Heart left ventricle (tissue), 16 donors: ENCODE data around the gene RANBP10. TPM values are rescaled to one million over a fixed set of nuclear protein-coding genes. Genes with fewer than 3 reads are reported as not detected.

Experiments
- ATAC-seq, 4 donors: fragments of 200-7000 bp; cut with Tn5 transposase; one replicate each; pipeline ENCODE4 v1.9.1; 2020 to 2022; ENCODE audit warnings: moderate library complexity in 4 of 4, mild to moderate bottlenecking in 3 of 4, moderate number of reproducible peaks in 1 of 4
- DNase-seq, 5 donors: peaks; one replicate each; pipeline ENCODE4 v3.0.0-alpha.2; 2020
- H3K27ac ChIP-seq, 12 donors: fragments of 200-600 bp; sonication (generic) in 4 of 12; one replicate each; pipeline versions ENCODE4 v1.5.0 to v1.8.0; 2016 to 2022; ENCODE audit warnings: mild to moderate bottlenecking in 2 of 12
- H3K27me3 ChIP-seq, 9 donors: fragments of 200-600 bp; sonication (generic) in 2 of 9; one replicate each; pipeline versions ENCODE4 v1.5.1 to v1.8.0; 2016 to 2022; ENCODE audit warnings: mild to moderate bottlenecking in 3 of 9
- H3K36me3 ChIP-seq, 9 donors: fragments of 200-600 bp; sonication (generic) in 2 of 9; one replicate each; pipeline versions ENCODE4 v1.5.0 to v1.8.0; 2018 to 2022; ENCODE audit warnings: mild to moderate bottlenecking in 2 of 9
- H3K4me1 ChIP-seq, 12 donors: fragments of 200-600 bp; sonication (generic) in 4 of 12; one replicate each; pipeline versions ENCODE4 v1.5.0 to v1.8.0; 2016 to 2022; ENCODE audit warnings: mild to moderate bottlenecking in 3 of 12
- H3K4me3 ChIP-seq, 12 donors: fragments of 200-600 bp; sonication (generic) in 4 of 12; one replicate each; pipeline versions ENCODE4 v1.5.0 to v1.8.0; 2017 to 2022; ENCODE audit warnings: mild to moderate bottlenecking in 9 of 12, moderate library complexity in 4 of 12
- H3K9me3 ChIP-seq, 12 donors: fragments of 200-600 bp; sonication (generic) in 4 of 12; one replicate each; pipeline versions ENCODE4 v1.5.0 to v1.8.0; 2016 to 2022; ENCODE audit warnings: mild to moderate bottlenecking in 1 of 12
- POLR2A ChIP-seq, 2 donors: fragments of 450-650 bp; IDR thresholded peaks; one replicate each; pipeline ENCODE4 v1.6.1; 2017; ENCODE audit warnings: antibody characterized with exemption in 2 of 2, mild to moderate bottlenecking in 2 of 2, moderate library complexity in 2 of 2
- WGBS, 4 donors: extraction: QIAGEN DNeasy Blood & Tissue Kit in 2 of 4; methylation state at CpG; one replicate each; pipeline versions ENCODE4 v1.1.5 to v1.1.7; 2013 to 2018; 5-methylcytosine and 5-hydroxymethylcytosine counted together
- intact Hi-C, 10 donors: fragments of 100-400 bp; cut with DNase I; formaldehyde crosslinking; loops; one replicate each; pipeline versions ENCODE4 v1.11.1 to v1.14.2; 2022
- polyA plus RNA-seq, 2 donors: library from polyadenylated mRNA; stranded (reverse); fragments of 200-250 nt; gene quantifications; one replicate each; pipeline ENCODE4 v1.2.3, GENCODE V29; 2013
- total RNA-seq, 9 donors: library from RNA; depleted of rRNA in 2 of 9; stranded (reverse); fragments of >200 nt in 2 of 9; fragmentation: NEBNext Ultra II Directional in 3 of 9; extraction: Animal tissue kit (Norgen Biotek cat#: 25700) in 3 of 9; gene quantifications; one replicate each; pipeline versions ENCODE4 v1.1.0 to v1.2.4, GENCODE V29; 2016 to 2023
- TF ChIP-seq, protein P1 (sequence below), 12 donors: fragments of 200-600 bp; sonication (generic) in 4 of 12; IDR thresholded peaks; one replicate each; pipeline versions ENCODE4 v1.5.0 to v1.8.0; 2018 to 2022; ENCODE audit warnings: antibody characterized with exemption in 12 of 12, mild to moderate bottlenecking in 5 of 12
- donor health status: ischemic (EF 13 %, LVEDD 7.1; RV severe dilation, severe dysfunction).
- donor health status: healthy with polysubstance abuse.
- donor health status: DM: no; HTN: yes; CAD: no.
- donor health status: DM: no; HTN: no; CAD: no.
- donor health status: ischemic (EF 25% LVEDD 6.9; RV normal size, moderate dysfunction).
- donor health status: ischemic (EF 25% LVEDD 5.7; RV mildly dilated, moderate dysfunction).
- donor health status: healthy.
- donor health status: DM: yes; HTN: yes; CAD: no.
- donor health status: ischemic (EF 35%, LVEDD 5.7; RV mildly dilated, moderate dysfunction).
- donor health status: nonischemic (EF 11% LVEDD 7.7; RV severe dilation, severe dysfunction).
- donor health status: DM: yes; HTN: yes; CAD: no.
- donor health status: PGD.
- donor health status: ischemic (EF 29% LVEDD 5.4; RV normal size, mild dysfunction).
- donor health status: nonischemic (EF 23%, LVEDD 6.1; RV moderate dilation, normal function).

The RANBP10 gene
- total and polyA plus RNA-seq, 11 donors, result 5.6 to 19.7 (median 11.8) TPM

DNA sequence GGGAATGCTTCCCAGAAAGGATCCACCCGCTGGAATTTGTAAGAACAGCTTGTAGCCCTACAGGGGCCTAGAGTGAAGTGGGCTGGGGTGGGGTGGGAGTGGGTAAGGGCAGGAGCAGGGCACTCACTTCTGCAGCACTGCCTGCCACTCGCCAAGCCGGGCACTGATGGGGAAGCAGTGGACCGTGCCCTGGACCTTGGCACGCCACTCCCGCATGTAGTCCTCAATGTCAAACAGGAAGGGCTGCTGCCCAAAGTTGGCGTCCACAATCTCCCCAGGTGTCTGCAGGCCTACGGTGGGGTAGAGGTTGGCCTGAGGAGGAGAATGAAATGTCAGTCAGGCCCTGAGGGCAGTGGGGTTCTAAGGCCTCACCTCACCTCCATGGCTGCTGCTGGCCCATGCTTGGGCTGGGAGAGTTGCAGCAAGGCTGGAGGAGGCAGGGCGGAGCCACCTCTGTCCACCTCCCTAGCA is 71.6 kb downstream of the RANBP10 start:
- Histone ChIP-seq H3K9me3 (no peaks in the 10 kb centered on the region), H3K4me3 (no peak overlapping the region), H3K27ac (no peak overlapping the region), H3K36me3 (peaks cover 0 to 71% (median 39%) of the 10 kb centered on the region in 9 donors), H3K27me3 (no peaks in the 10 kb centered on the region), H3K4me1 (no peaks in the 10 kb centered on the region)
- intact Hi-C loops, result no loop called here
- WGBS, 4 donors, result 87 to 94% (median 90%) methylated on average over 9 of the region's 9 CpGs
- no peak for TF ChIP-seq POLR2A (IDR thresholded peaks at IDR 0.05)
- TF ChIP-seq, protein P1, sequence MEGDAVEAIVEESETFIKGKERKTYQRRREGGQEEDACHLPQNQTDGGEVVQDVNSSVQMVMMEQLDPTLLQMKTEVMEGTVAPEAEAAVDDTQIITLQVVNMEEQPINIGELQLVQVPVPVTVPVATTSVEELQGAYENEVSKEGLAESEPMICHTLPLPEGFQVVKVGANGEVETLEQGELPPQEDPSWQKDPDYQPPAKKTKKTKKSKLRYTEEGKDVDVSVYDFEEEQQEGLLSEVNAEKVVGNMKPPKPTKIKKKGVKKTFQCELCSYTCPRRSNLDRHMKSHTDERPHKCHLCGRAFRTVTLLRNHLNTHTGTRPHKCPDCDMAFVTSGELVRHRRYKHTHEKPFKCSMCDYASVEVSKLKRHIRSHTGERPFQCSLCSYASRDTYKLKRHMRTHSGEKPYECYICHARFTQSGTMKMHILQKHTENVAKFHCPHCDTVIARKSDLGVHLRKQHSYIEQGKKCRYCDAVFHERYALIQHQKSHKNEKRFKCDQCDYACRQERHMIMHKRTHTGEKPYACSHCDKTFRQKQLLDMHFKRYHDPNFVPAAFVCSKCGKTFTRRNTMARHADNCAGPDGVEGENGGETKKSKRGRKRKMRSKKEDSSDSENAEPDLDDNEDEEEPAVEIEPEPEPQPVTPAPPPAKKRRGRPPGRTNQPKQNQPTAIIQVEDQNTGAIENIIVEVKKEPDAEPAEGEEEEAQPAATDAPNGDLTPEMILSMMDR (IDR thresholded peaks at IDR 0.05), result no peak
- DNase-seq, result no peak
- no peak for ATAC-seq

DNA sequence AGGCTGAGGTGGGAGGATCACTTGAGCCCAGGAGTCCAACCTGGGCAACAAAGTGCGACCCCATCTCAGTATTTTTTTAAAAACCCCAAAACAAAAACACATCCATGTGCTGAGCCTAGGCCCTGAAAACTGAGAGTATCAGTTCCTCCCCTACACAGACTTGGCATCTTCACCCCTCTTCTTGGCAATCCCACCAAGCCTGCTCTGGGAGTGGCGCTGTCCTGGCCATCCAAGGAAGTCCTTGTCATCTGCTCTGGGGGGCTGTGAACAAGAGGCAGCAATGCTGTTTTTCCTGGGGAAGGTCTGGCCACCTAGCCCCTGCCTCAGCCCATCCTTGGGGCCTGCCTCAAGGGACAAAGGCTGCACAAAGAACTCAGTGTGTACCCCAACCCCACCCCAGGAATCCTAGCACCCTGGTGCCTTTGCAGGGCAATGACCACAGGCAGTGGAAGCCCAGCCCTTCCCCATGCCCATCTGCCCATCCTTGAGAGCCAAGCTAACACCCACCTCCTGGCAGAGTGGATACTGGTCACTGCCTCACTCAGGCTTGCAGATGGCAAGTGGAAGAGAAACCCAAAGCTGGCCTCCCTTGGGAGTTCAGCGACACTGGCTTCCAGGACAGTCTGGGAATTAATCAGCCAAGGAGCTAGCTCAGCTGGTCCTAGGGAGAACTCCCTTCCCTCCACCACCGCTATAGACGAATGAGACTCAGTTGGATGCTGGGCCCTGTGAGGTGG is 72.5 kb downstream of the RANBP10 start:
- peaks cover 0 to 71% (median 42%) of the 10 kb centered on the region in 9 donors for H3K36me3 ChIP-seq
- no peaks in the 10 kb centered on the region for H3K9me3 ChIP-seq
- H3K4me3 ChIP-seq, result no peak overlapping the region
- intact Hi-C loops, result no loop called here
- no peaks in the 10 kb centered on the region for H3K27me3 ChIP-seq
- no peak overlapping the region for H3K27ac ChIP-seq
- H3K4me1 ChIP-seq, result no peaks in the 10 kb centered on the region
- DNase-seq (no peak), ATAC-seq (no peak)
- WGBS, 4 donors, result 86 to 93% (median 90%) methylated on average over 5 of the region's 5 CpGs
- TF ChIP-seq, protein P1 (IDR thresholded peaks at IDR 0.05), result no peak
- no peak for TF ChIP-seq POLR2A (IDR thresholded peaks at IDR 0.05)

GRCh38 chr16:67731753-67732095 is 74.6 kb downstream of the RANBP10 start:
- 86 to 95% (median 90%) methylated on average over 4 of the region's 4 CpGs for WGBS, 4 donors
- ATAC-seq, result no peak
- Histone ChIP-seq H3K4me1 (no peaks in the 10 kb centered on the region), H3K36me3 (peaks cover 0 to 80% (median 63%) of the 10 kb centered on the region in 9 donors), H3K4me3 (no peak overlapping the region), H3K27me3 (no peaks in the 10 kb centered on the region), H3K27ac (no peak overlapping the region), H3K9me3 (no peaks in the 10 kb centered on the region)
- TF ChIP-seq POLR2A (IDR thresholded peaks at IDR 0.05), result no peak
- TF ChIP-seq, protein P1 (IDR thresholded peaks at IDR 0.05), result no peak
- no peak for DNase-seq
- intact Hi-C loops, result no loop called here

GRCh38 chr16:67731071-67731752 is 75.1 kb downstream of the RANBP10 start:
- peaks cover 0 to 85% (median 68%) of the 10 kb centered on the region in 9 donors for H3K36me3 ChIP-seq
- no peaks in the 10 kb centered on the region for H3K4me1 ChIP-seq
- H3K27ac ChIP-seq, result no peak overlapping the region
- intact Hi-C loops, result no loop called here
- TF ChIP-seq POLR2A (IDR thresholded peaks at IDR 0.05), result no peak
- TF ChIP-seq, protein P1 (IDR thresholded peaks at IDR 0.05), result no peak
- H3K4me3 ChIP-seq, result no peak overlapping the region
- H3K27me3 ChIP-seq, result no peaks in the 10 kb centered on the region
- ATAC-seq (no peak), DNase-seq (no peak)
- H3K9me3 ChIP-seq, result no peaks in the 10 kb centered on the region
- WGBS, 4 donors, result 89 to 94% (median 93%) methylated on average over 9 of the region's 9 CpGs
